GM18867 (cell line): Measurements from ENCODE around the gene GDAP2.
"Not testable (repeated sequence)": the region's sequence is repeated elsewhere in the genome, so short reads cannot be mapped to it uniquely, and the experiment has no call there.

Experiments used
- ATAC-seq: cut with Tn5 transposase; IDR thresholded peaks from one replicate; pipeline ENCODE4 v1.9.1; 2021; ENCODE audit warnings: mild to moderate bottlenecking, moderate library complexity; ENCODE audit not compliant: unreplicated experiment

The GDAP2 gene

GRCh38 chr1:117902944-117903343, 26.5 kb downstream of the GDAP2 start:
- no peak for ATAC-seq

GRCh38 chr1:117899801-117900200, 29.6 kb downstream of the GDAP2 start:
- no peak for ATAC-seq

GRCh38 chr1:117897551-117897950, 31.9 kb downstream of the GDAP2 start:
- ATAC-seq: no peak

GRCh38 chr1:117895482-117896114, 33.8 kb downstream of the GDAP2 start:
- ATAC-seq: peak; percentile 97

GRCh38 chr1:117894078-117894477, 35.3 kb downstream of the GDAP2 start:
- ATAC-seq: no peak

- ATAC-seq: no peak
Observed at GRCh38 chr1:117892512-117892911, 36.9 kb downstream of the GDAP2 start.

GRCh38 chr1:117890452-117890851, 39.0 kb downstream of the GDAP2 start:
- ATAC-seq: no peak

DNA sequence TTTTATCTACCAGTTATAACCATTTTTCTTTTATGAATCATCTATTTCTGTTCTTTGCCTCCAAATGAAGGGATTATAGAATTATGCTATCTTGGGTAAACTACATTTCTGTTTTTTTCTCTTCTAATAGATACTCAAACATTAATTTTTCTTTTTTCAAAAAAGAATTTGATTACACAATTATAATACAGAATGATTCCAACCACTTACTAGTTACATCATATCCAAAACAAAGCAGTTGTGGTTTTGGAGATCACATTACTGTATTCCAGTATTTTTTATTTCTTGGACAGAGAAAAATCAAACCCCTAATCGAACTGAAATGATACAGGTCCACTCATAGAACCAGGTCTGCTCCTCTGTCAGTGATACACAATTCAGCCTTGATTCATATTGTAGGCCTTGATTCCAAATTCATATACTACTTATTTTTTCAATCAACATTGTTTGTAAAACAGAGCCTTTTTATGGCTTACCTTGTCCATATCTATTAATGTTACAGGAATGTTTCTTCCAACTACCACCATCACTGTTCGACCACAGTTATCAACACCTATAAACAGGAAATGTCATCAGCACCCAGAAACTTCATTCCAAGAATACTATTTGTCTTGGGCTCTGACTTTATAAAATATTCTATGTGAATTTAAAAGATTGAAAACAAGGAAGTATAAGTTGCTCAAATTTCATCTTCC, 43.2 kb downstream of the GDAP2 start:
- no peak for ATAC-seq

DNA sequence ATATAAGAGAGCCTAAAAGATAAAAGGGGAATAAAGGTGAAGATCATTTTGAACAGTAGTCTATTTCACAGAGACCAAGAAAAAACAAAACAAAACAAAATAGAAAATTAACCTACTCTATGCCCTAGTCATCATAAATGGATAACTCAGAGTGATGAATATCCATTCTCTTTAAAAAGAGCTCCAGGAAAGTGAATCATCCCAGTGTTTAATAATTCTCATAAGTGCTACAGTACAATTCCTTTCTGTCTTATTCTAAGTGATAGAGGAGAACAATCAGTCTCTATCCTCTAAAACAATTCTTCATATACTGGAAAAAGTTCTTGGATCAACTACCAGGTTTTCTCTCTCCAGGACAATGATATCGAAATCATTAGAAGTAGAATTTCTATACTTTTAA, 45.8 kb downstream of the GDAP2 start:
- no peak for ATAC-seq

GRCh38 chr1:117879284-117879683, 50.1 kb downstream of the GDAP2 start:
- no peak for ATAC-seq

- ATAC-seq: no peak
Observed at GRCh38 chr1:117877823-117878222, 51.6 kb downstream of the GDAP2 start.

DNA sequence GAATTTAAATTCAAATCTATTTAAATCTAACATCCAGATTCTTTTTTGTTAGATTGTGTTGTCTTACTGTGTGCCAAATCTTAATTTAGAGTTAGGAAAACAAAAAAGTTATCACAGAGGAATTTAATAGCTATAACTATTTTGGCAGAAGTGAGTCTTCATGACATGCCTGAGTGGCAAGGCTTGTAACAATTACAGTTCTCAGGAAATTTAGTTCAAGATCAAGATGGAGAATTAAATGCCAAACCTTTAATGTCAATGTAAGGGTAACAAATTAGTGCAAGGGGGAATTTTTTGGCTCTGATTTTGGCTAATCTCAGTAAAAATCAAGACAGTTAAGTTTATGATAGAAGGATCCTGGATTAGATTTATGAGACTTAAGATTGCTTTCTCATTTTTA, 58.4 kb downstream of the GDAP2 start:
- ATAC-seq: no peak

DNA sequence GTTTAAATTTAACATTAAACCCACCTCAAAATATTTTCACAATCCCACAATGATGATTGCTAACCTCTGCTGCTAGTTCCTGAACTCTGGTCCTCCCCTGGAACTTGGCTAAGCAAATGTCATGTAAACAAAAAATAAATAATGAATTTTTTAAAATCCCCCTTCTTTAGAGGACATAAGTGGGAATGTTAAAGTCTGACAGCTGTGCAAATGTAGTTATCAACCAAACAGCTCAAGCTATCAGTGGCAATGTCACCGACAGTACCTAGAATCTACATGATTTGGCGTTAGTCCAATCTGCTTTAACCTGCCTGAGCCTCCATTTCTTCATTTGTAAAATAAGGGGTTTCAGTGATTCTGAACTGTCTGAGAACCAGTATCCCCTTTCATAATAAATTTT, 67.7 kb downstream of the GDAP2 start:
- no peak for ATAC-seq

DNA sequence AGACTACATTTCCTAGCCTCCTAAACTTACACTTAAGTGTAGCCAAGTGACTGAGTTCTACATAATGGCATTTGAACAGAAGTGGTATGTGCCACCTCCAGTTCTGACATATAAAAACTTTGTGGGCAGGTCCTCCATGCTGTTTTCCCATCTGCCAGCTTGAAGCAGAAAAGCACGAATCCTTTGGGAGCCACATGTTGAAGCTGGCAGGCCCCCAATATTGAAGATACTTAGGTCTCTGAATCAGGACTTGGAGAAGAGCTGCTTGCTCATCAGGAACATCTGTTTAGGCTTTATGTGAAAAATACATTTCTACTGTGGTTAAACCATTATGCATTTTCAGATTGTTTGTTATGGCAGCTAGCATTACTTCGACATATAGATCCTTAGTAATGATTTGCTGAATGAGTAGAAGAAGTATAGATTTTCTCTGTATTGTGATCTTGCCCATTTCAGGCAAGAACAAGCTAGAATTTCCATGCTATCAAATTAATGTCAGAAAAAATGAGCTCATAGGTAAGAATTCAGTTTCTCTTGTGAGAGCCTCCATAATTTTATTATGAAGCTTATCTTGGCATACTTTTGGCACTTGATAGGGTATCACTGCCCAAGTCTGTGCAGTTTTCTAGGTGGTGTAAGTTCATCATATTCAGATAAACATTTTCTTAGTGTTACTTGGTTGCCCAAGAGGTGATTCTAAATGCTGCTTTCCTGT, 68.4 kb downstream of the GDAP2 start:
- no peak for ATAC-seq

DNA sequence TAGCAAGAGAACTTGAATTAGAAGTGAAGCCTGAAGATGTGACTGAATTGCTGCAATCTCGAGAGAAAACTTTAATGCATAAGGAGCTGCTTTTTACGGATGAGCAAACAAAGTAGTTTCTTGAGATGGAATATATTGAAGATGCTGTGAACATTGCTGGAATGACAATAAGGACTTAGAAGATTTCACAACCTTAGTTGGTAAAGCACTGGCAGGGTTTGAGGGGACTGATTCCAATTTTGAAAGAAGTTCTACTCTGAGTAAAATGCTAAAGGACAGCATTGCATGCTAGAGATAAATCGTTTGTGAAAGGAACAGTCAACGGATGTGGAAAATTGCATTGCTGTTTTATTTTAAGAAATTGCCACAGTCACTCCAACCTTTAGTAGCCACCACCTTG, 69.5 kb downstream of the GDAP2 start:
- no peak for ATAC-seq

- ATAC-seq: no peak
Observed at GRCh38 chr1:117857418-117857817, 72.0 kb downstream of the GDAP2 start.

DNA sequence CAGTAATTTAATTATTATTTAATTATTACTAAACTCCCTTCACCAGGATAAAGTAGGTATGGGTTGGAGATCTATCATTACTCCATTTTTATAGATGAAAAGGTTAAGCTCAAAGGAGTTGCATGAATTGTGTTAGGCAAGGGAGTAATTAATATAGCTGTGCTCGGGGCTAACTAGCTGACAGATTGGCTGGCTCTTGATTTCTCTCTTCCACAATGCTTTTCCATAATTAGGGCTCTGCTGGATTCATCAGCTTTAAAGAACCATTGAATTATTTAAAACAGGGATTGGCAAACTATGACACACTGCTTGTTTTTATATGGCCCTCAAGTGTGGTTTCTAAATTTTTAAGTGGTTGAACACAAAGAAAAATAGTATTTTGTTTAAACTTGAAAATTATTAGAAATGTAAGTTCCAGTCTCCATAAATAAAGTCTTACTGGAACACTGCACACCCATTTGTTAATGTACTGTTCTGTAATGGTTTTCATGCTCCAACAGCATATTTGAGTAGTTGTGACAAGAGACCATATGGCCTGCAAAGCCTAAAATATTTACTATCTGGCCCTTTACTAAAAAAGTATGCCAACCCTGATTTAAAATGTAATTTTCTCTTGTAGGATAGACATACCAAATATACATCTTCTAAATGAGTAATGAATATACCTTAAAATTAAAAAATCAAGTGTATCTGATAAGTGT, 76.4 kb downstream of the GDAP2 start:
- ATAC-seq: no peak

- ATAC-seq: no peak
Observed at GRCh38 chr1:117851687-117852086, 77.7 kb downstream of the GDAP2 start.

DNA sequence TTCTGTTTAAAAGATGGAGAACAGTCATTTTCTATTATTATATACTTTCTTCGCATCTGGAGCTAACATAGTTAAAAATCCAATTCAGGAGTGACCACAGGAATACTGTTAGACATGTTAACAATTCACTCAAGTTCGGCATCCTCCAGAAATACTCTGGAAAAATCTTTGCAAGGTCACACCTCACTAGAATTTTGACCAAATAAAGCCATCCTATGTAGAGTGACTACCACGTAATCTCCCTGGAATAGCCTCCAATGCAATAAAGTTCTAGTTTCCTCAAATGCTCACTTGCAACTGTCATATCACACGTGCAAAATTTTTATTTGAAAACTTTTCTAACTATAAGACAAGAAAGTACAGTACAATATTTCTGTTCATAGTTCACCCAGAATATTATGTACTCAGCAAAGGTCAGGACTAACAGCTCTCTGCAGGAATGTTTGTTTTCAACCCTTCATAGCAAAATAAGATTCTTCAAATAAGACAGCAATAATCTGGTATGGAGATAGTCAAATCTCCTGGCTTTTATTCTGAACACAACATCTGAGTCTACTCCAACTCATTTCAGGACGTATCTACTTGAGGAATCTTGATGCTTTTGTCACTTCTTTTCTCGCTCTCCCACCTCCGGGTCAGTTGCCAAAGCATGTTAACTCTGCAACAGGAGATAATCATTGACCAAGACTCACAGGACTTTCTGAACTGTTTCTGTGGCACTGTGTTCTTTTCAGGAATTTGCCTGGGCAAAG, 82.6 kb downstream of the GDAP2 start:
- ATAC-seq: no peak

GRCh38 chr1:117844478-117844877, 84.9 kb downstream of the GDAP2 start:
- ATAC-seq: not testable (repeated sequence)

DNA sequence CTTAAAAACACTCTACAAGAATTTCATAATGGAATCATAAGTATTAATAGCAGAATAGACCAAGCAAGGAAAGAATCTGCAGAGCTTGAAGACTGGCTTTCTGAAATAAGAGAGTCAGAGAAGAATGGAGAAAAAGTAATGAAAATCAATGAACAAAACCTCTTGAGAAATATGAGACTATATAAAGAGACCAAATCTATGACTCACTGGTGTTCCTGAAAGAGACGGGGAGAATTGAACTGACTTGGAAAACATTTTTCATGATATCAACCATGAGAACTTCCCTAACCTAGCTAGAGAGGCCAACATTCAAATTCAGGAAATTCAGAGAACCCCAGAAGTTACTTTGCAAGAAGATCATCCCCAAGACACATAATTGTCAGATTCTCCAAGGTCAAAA, 85.6 kb downstream of the GDAP2 start:
- ATAC-seq: no peak
